GM18867 (cell line): ENCODE data around the gene BMP7.
"Not testable (repeated sequence)": the region's sequence is repeated elsewhere in the genome, so short reads cannot be mapped to it uniquely, and the experiment has no call there.

Source experiments
- ATAC-seq: cut with Tn5 transposase; IDR thresholded peaks from one replicate; pipeline ENCODE4 v1.9.1; 2021; ENCODE audit warnings: mild to moderate bottlenecking, moderate library complexity; ENCODE audit not compliant: unreplicated experiment

The BMP7 gene

DNA sequence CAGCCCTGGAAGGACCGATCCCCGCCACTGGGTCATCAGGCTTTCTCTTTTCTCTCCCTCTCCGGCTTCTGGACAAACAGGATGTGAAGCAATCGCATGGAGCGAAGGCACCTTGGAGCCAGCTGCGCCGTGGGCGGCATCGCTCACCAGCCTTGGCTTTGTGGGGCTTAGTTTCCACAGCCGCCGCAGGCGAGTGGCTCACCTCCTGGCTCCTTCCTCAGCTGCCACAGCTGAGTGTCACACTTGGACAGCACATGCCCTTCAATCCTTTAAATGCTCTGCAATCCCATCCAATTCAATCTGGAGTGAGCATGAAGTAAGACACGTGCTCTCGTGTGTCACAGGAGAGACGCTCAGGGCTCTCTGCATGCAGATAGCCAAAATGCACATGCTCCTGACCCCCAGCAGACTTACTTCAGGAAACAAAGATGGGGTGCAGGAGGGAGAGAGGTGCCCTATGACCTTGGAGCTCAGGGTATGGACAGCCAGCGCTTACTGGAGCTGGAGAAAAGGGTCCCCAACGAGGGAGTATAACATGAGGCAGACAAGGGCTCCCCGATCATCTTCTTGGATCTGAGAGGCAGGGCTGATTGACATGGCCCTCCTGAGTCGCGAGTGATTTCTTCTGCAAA lies 70.9 kb downstream of the BMP7 start:
- ATAC-seq = no peak

DNA sequence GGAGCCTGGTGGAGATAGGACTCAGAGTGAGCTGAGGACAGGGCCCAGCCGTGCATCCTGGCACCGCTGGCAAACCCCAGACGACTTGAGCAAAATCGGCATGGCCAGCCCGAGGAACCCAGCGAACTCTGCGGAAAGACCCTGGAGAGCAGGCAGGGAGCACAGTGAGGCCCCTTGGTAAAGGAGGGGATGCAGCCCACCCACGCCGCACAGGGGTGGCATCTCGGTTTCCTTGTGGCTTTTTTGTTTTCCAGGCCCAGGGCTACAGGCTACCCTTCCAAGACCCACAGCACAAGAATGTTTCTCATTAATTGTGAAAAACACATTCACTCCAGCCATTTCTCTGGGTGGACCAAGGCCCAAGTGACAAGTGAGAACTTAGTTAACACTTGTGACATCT lies 71.4 kb downstream of the BMP7 start:
- no peak for ATAC-seq

DNA sequence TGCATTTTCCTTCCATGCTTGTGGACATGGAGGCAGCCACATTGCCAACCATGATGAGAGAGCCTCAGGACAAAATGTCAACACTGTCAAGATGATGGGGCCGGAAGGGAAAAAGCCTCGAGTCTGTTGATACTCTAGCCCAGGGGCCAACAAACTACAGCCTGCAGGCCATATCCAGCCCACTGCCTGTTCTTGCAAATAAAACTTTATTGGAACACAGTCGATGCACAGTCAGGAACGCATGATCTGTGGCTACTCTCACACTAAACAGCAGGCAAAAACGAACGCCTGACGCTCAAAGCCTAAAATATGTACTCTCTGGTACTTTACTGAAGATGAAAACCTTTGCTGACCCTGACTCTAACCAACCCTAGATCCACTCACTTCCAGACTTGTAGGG lies 72.3 kb downstream of the BMP7 start:
- ATAC-seq = no peak

DNA sequence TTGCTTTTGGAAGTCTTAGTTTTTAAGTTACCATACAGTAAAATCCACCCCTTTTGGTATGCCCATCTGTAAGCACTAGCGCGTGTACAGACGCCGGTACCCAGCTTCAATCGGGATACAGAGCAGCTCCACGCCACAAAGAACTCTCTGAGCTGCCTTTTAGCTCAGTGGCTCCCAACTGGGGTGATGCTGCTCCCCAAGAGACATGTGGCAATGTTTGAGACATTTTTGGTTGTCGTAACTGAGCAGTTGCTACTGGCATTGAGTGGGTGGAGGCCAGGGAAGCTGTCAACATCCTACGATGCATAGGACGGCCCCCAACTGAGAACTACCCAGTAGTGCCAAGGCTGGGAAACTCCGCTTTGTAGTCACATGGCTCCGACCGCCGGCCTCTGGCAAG lies 73.3 kb downstream of the BMP7 start:
- no peak for ATAC-seq

DNA sequence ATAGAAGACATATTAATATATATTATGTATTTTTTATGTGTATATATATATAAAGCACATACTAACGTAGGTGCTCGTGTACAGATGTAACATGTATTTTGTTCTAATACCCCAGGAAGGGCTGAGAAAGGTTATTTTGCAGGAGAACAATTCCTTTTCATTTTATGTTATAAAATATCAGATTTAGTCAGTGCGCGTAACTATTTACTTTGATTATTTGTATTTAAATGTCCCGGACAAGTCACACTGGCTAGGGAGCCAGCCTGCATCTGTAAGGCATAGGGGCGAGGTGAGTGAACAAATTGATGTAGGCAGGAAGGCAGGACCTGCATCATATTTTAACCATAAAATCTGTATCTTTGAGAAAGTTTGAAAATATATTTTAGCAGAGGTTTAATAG lies 74.1 kb downstream of the BMP7 start:
- no peak for ATAC-seq

DNA sequence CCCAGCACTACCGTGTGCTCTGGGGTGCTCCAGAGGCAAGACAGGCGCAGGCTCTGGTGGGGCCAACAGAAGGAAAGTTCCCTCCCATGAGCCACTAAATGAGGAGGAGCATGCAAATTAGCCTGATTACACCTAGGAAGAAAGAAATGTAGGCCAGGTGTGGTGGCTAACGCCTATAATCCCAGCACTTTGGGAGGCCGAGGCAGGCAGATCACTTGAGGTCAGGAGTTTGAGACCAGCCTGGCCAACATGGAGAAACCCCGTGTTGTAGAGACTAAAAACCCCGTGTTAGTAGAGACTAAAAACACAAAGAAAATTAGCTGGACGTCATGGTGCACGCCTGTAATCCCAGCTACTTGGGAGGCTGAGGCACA lies 75.2 kb downstream of the BMP7 start:
- ATAC-seq = not testable (repeated sequence)

DNA sequence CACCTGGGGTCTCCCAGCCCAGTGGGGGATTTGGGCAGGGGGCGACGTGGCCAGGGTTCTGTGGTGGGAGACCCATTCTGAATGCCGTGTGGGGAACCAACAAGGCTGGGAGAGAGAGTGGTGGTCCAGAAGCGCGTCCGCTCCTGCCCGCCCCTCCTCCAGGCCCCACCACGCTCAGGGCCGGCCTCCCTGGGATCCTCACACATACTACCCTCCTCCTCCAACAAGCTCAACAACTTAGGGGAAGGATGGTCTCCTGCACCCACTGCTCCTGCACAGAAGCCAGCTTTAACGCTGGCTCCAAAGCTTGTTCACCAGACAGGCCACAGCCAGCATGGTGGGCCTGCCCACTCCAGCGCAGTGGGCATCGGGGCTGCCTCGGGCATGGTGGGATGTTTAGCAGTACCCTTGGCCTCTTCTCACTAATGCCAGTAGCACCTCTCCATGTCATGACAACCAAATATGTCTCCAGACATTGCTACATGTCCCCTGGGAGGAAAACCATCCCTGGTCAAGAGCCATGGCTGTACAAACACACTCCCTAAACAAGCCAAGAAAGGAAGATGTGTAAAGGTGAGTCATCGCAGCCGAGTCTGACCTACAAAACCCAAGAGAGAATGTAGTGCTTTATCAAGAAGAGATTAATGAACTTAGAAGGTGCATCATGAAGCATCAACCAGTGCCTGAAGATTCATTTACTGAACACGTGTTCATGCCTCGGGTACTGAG lies 75.7 kb downstream of the BMP7 start:
- no peak for ATAC-seq

DNA sequence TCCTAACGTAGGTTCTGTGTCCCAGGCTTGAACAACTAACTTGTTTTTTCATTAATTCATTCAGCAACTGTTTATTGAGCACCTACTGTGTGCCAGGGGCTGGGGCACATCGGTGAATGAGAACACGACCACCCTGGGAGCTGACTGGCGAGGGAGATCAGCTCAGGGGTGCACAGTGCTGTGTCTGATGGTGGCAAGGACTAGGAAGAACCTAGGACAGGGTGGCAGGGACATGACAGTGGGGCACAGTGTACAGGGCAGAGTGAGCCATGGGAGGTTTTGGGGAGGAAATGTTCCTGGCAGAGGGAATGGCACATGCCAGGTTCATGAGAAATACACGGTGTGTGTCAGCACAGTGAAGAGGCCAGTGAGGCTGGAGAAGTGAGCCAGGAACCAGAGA lies 76.7 kb downstream of the BMP7 start:
- no peak for ATAC-seq

DNA sequence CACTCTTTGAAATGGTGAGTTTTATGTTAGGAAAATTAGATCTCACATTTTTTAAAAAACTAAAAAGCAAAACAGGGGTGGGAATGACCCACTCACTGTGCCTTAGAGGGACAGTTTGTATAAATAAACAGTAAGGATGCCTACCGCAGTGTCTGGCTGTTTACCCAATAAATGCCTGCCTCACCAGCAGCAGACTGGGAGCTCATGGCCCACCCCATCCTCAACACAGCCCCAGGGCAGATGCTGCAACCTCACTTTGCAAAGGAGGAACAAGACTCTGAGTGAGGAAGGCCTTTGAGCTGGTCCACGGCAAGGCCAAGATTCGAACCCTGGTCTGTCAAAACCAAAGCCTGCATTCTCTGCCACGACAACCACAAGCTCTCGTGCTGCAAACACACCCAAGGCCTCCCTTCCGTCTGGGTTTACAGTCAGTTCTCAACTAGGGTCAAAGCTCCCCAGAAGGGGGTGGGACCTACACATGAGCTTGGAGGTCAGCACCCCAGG lies 77.8 kb downstream of the BMP7 start:
- ATAC-seq = no peak

DNA sequence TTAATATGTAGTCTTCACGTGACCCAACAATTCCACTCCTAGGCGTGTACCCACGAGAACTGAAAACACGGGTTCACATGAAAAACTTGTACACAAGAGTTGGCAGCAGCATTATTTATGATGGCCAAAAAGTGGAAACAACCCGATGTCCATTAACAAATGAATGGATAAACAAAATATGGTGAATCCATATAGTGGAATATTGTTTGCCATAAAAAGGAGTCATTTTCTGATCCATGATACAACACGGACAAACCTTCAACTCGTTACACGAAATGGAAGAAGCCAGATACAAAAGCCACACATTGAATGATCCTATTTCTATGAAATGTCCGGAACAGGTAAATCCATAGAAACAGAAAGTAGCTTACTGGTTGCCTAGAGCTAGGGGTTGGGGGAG lies 78.4 kb downstream of the BMP7 start:
- ATAC-seq = no peak

DNA sequence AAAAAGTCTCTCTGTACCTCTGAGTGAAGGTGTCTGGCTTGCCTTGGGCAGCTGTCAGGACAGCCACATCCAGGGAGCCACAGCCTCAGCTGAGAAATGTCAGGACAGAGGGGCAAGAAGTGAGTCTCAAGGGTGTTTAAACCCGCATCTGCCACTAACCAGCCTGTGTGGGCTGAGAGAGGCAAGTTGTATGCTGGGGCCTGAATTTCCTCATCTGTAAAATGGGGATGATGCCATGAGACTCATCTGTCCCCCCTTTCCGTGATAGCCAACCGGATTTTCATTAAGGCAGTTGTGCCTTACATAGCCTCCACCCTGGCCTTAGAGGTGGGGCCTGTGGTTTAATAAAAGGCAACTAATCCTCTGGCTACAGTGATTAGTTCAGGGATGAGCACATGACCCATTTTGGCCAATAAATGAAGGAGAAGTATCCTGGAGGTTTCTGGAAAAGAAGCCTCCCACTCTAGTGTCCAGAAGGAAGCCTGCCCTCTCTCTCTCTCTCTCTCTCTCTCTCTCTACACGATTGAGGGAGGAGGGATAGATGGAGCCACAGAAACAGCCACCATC lies 79.3 kb downstream of the BMP7 start:
- no peak for ATAC-seq

DNA sequence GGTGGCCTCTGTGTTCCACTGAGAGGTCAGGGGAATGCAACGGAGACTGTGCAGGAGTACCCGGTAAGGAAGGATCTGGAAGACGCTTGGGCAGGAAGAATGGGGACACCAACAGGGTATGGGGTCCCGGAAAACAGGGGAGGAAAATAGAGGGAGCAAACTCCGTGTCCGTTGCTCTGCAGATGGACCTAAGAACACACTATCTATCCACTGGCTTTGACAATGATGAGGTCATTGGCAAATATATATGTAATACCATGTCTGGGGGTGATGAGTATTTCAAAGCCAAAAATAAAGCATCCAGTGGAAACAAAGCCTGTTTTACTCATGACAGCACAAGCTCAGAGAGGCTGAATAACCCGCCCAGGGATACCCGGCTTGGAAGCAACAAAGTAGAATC lies 80.2 kb downstream of the BMP7 start:
- ATAC-seq = no peak

DNA sequence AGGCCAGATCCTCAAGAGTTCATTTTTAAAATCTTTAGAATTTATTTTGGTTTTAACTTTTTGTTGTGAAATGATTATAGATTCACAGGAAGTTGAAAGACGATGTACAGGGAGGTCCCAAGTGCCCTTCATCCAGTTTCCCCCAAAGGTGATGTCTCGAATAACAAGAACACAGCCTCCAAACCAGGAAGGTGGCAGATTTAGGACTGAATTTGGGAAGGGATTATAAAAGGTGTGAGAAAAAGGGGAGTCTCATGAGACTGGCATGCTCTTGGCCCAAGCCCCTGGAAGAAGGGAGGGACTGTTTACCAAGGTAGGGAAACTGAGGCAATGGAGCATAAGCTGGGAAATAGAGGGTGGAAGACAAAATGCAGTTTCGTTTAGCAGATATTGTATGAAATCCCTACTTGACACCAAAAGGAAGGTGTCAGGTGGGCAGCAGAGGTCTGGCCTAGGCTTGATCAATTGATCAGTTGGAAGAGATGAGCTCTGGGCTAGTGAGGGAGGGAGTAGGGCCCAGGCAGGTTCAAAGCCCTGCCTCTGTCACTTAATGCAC lies 81.2 kb downstream of the BMP7 start:
- ATAC-seq = no peak

DNA sequence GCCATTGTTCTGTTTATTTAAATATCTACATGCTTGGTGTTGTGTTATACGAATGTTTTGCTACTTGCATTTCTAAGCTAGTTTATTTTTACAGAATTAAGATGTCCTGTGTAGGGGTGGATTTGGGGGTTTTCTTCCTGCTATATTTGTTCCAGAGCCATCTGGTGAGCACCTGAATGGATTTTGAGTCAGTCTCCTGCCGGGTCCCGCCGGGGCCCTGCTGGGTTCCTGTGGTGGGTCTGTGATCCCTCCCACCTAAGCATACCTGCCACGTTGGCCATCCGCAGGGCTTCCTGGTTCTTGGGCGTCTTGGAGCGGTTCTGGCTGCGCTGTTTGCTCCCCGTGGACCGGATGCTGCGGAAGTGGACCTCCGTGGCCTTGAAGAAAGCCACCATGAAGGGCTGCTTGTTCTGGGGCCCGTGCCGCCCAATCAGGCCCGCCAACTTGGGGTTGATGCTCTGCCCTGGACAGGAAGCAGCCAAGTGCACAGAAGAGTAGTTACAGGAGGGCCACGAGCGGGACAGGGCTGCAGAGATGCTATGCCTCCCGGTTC lies 82.9 kb downstream of the BMP7 start:
- ATAC-seq = no peak

DNA sequence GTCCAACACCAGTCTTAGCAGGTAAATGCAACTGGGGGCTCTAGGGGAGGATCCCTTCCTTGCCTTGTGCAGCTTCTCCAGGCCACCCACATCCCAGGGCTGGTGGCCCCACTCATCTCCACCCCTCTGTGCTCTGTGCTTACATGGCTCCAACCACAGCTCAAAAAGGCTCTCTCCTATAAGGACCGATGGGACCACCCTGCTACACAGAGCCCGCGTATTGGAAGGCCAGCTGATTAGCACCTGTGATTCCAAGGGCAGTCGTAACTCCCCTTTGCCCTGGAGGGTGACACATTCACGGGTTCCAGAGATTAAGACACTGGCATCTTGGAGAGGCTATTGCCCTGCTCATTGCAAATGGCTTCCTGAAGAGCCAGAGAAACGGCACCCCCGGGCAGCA lies 84.8 kb downstream of the BMP7 start:
- ATAC-seq = no peak

DNA sequence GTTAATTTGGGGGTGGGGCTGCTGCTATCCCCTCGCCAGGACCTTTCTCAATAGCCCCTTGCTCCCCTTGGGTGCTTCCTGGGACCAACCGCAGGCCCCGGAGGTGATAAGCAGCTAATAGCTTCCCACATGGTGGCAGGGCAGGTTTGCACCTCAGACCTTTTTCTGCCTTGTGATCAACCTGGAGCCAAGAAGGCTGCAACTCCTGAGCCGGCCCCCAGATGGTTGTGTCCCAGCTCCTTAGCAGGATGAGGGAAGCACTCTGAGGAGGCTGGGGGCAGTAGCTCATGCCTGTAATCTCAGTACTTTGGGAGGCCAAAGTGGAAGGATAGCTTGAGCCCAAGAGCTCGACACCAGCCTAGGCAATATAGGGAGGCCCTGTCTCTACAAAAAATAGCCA lies 85.5 kb downstream of the BMP7 start:
- no peak for ATAC-seq

DNA sequence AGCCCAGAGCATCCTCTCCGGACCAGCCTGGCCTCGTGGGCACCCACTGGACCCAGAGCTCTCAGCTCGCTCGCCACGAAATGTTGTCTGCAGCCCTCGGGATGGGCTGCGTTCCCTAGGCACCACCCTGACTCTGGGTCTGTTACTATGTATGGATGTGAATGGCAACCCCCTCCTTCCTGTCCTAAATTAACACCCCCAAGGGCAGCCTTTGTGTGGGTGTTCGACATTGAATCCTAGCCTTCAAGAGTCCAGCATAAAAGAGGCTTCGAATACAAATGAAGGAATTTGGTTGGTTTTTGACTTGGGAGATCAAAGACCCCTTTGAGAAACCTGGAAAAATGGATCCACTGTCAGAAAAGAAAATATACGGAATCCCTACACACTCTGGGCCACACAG lies 86.1 kb downstream of the BMP7 start:
- ATAC-seq = no peak

DNA sequence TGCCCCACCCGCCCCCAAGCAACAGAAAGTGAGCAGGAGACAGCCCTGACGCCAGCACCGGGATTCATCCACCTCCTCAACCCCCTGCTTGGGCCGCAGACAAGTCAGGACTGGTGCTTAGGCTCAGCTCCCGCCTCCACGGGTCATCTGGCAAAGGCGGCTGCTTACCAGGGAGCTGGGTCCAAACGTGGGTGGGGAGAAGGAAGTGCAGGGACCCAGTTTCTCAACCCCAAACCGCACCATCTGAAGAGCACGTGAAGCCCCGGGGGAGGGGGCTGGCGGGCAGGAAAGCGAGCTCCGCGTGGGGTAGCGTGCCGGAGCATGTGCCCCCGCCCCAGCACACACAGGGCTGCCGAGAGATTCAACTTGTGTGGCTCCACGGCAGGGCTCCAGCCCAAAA lies 87.2 kb downstream of the BMP7 start:
- ATAC-seq = no peak

DNA sequence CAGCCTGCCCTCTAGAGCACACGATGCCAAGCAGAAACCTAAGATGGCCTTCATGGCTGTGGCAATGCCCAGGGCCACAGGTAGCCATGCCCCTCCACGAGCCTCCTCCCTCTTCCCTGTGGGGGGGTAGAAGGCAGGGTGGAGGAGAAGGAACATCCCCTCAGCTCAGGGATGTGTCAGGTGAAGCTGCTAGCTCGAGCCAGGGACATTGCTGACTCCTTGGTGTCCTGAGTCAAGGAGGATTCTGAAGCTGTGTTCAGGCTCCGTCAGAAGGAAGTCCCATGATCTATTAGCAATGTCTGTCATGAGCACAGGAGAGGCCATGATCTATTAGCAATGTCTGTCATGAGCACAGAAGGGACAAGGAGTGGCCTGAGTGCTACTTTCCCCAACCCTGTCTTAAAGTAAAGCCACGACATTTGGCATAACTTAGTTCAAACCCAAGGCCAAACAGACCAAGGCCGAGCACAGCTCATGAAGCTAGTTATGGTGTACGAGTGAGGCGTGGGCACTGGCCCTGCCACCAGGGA lies 87.8 kb downstream of the BMP7 start:
- no peak for ATAC-seq

DNA sequence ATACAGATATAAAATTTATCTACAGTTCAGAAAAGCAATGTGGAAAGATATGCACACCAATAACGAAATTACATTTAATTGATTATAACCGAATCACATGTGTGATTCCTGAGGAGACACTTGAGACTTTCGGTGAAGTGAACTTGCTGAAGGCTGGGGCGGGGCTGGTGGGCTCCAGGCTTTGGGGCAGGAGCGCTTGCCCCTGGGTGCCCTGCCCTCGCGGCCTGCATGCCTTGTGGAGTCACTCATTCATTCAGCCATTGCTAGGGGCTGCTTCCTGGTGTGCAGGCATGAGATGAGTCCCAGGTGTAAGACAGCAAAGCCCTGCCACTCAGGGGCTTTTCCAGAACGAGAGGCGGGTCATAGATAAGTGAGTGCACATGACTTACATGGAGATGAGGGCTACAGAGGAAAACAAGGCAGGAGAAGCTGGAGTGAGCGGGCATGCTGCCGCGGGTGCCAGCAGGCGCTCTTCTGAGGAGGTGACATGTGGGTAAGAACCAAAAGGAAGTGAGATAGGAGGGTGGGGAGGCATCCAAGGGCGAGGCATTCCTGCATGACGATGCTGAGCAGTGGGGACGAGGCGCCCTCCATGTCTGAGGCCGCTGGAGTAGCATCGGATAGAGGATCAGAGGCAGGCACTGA lies 88.7 kb downstream of the BMP7 start:
- ATAC-seq = no peak

DNA sequence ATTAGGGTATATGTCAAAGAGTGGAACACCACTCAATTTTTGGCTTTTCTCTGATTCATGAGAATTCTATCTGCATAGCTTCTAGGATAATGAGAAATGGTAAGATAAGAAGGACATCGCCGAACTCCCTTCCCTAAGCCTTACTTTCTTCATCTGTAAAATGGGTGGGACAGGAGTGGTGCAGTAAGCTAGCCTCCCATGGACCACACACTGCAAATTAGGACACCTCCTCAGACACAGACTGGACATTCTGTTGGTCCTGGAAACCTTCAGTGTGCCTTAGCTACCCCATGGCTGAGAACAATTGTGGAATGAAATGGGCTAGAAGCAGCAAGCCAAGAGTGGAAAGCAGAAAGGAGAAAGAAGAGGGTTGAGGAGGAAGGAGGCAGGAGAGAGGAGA lies 89.6 kb downstream of the BMP7 start:
- ATAC-seq = no peak
